NK-92 treated with Interleukin-12 subunit alpha and Interleukin-12 subunit beta, amount 100 ng/mL, for 24 hours (cell line): ENCODE measurements around the gene MCCD1.

Source experiments
- DNase-seq: peaks from one replicate; lab custom pipeline; 2025; lab: John Stamatoyannopoulos, UW

MCCD1 gene

DNA sequence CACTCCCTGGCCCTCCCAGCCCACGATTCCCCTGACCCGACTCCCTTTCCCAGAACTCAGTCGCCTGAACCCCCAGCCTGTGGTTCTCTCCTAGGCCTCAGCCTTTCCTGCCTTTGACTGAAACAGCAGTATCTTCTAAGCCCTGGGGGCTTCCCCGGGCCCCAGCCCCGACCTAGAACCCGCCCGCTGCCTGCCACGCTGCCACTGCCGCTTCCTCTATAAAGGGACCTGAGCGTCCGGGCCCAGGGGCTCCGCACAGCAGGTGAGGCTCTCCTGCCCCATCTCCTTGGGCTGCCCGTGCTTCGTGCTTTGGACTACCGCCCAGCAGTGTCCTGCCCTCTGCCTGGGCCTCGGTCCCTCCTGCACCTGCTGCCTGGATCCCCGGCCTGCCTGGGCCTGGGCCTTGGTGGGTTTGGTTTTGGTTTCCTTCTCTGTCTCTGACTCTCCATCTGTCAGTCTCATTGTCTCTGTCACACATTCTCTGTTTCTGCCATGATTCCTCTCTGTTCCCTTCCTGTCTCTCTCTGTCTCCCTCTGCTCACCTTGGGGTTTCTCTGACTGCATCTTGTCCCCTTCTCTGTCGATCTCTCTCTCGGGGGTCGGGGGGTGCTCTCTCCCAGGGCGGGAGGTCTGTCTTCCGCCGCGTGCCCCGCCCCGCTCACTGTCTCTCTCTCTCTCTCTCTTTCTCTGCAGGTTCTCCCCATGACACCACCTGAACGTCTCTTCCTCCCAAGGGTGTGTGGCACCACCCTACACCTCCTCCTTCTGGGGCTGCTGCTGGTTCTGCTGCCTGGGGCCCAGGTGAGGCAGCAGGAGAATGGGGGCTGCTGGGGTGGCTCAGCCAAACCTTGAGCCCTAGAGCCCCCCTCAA, 43.5 kb downstream of the MCCD1 start, which contains the start of gene LTA:
Gene LTA (plus strand): TSS at position 249 of the 871 bp plus-strand sequence. CDS start 454 bp downstream, at position 703.
- no peak for DNase-seq

DNA sequence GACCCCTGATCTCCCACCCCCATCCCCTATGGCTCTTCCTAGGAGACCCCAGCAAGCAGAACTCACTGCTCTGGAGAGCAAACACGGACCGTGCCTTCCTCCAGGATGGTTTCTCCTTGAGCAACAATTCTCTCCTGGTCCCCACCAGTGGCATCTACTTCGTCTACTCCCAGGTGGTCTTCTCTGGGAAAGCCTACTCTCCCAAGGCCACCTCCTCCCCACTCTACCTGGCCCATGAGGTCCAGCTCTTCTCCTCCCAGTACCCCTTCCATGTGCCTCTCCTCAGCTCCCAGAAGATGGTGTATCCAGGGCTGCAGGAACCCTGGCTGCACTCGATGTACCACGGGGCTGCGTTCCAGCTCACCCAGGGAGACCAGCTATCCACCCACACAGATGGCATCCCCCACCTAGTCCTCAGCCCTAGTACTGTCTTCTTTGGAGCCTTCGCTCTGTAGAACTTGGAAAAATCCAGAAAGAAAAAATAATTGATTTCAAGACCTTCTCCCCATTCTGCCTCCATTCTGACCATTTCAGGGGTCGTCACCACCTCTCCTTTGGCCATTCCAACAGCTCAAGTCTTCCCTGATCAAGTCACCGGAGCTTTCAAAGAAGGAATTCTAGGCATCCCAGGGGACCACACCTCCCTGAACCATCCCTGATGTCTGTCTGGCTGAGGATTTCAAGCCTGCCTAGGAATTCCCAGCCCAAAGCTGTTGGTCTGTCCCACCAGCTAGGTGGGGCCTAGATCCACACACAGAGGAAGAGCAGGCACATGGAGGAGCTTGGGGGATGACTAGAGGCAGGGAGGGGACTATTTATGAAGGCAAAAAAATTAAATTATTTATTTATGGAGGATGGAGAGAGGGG, 44.7 kb downstream of the MCCD1 start:
- no peak for DNase-seq

DNA sequence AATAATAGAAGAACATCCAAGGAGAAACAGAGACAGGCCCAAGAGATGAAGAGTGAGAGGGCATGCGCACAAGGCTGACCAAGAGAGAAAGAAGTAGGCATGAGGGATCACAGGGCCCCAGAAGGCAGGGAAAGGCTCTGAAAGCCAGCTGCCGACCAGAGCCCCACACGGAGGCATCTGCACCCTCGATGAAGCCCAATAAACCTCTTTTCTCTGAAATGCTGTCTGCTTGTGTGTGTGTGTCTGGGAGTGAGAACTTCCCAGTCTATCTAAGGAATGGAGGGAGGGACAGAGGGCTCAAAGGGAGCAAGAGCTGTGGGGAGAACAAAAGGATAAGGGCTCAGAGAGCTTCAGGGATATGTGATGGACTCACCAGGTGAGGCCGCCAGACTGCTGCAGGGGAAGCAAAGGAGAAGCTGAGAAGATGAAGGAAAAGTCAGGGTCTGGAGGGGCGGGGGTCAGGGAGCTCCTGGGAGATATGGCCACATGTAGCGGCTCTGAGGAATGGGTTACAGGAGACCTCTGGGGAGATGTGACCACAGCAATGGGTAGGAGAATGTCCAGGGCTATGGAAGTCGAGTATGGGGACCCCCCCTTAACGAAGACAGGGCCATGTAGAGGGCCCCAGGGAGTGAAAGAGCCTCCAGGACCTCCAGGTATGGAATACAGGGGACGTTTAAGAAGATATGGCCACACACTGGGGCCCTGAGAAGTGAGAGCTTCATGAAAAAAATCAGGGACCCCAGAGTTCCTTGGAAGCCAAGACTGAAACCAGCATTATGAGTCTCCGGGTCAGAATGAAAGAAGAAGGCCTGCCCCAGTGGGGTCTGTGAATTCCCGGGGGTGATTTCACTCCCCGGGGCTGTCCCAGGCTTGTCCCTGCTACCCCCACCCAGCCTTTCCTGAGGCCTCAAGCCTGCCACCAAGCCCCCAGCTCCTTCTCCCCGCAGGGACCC, 45.6 kb downstream of the MCCD1 start:
- no peak for DNase-seq

- peak; percentile 48 for DNase-seq
These were observed 46.7 kb downstream of the MCCD1 start, which contains the start of gene TNF for GRCh38 chr6:31575335-31575901. Gene TNF (plus strand): TSS chr6:31575565. CDS start chr6:31575742, 177 bp downstream.

DNA sequence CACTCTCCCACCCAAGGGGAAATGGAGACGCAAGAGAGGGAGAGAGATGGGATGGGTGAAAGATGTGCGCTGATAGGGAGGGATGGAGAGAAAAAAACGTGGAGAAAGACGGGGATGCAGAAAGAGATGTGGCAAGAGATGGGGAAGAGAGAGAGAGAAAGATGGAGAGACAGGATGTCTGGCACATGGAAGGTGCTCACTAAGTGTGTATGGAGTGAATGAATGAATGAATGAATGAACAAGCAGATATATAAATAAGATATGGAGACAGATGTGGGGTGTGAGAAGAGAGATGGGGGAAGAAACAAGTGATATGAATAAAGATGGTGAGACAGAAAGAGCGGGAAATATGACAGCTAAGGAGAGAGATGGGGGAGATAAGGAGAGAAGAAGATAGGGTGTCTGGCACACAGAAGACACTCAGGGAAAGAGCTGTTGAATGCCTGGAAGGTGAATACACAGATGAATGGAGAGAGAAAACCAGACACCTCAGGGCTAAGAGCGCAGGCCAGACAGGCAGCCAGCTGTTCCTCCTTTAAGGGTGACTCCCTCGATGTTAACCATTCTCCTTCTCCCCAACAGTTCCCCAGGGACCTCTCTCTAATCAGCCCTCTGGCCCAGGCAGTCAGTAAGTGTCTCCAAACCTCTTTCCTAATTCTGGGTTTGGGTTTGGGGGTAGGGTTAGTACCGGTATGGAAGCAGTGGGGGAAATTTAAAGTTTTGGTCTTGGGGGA, 47.4 kb downstream of the MCCD1 start:
- DNase-seq = no peak

DNA sequence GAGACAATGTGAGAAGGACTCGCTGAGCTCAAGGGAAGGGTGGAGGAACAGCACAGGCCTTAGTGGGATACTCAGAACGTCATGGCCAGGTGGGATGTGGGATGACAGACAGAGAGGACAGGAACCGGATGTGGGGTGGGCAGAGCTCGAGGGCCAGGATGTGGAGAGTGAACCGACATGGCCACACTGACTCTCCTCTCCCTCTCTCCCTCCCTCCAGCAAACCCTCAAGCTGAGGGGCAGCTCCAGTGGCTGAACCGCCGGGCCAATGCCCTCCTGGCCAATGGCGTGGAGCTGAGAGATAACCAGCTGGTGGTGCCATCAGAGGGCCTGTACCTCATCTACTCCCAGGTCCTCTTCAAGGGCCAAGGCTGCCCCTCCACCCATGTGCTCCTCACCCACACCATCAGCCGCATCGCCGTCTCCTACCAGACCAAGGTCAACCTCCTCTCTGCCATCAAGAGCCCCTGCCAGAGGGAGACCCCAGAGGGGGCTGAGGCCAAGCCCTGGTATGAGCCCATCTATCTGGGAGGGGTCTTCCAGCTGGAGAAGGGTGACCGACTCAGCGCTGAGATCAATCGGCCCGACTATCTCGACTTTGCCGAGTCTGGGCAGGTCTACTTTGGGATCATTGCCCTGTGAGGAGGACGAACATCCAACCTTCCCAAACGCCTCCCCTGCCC, 48.3 kb downstream of the MCCD1 start:
- peak; percentile 51 for DNase-seq

DNA sequence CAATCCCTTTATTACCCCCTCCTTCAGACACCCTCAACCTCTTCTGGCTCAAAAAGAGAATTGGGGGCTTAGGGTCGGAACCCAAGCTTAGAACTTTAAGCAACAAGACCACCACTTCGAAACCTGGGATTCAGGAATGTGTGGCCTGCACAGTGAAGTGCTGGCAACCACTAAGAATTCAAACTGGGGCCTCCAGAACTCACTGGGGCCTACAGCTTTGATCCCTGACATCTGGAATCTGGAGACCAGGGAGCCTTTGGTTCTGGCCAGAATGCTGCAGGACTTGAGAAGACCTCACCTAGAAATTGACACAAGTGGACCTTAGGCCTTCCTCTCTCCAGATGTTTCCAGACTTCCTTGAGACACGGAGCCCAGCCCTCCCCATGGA, 48.8 kb downstream of the MCCD1 start:
- DNase-seq = no peak

GRCh38 chr6:31578184-31579118, 49.7 kb downstream of the MCCD1 start:
- no peak for DNase-seq

- no peak for DNase-seq
These were observed 50.4 kb downstream of the MCCD1 start for GRCh38 chr6:31579119-31579505.
